GM13977 (cell line): ENCODE data around the gene SOWAHA.

Experiments
- DNase-seq: peaks from one replicate; pipeline ENCODE4 v3.0.0; 2012; ENCODE audit warnings: low spot score
- in situ Hi-C: fragments of 300-500 bp; cut with MboI; formaldehyde crosslinking; loops from one replicate; pipeline ENCODE4 v1.12.0; 2022; ENCODE audit warnings: low sequenced_read_pairs, low pct_unique_long_range_greater_than_20kb, mixed read lengths, inconsistent platforms; ENCODE audit not compliant: unreplicated experiment
- TF ChIP-seq, protein P1 (sequence below): IDR thresholded peaks from 2 replicates; pipeline ENCODE4 v1.5.1; 2012; ENCODE audit warnings: mild to moderate bottlenecking, control low read depth; ENCODE audit not compliant: insufficient read depth; ENCODE audit errors: extremely low read depth, missing control alignments

The SOWAHA gene

DNA sequence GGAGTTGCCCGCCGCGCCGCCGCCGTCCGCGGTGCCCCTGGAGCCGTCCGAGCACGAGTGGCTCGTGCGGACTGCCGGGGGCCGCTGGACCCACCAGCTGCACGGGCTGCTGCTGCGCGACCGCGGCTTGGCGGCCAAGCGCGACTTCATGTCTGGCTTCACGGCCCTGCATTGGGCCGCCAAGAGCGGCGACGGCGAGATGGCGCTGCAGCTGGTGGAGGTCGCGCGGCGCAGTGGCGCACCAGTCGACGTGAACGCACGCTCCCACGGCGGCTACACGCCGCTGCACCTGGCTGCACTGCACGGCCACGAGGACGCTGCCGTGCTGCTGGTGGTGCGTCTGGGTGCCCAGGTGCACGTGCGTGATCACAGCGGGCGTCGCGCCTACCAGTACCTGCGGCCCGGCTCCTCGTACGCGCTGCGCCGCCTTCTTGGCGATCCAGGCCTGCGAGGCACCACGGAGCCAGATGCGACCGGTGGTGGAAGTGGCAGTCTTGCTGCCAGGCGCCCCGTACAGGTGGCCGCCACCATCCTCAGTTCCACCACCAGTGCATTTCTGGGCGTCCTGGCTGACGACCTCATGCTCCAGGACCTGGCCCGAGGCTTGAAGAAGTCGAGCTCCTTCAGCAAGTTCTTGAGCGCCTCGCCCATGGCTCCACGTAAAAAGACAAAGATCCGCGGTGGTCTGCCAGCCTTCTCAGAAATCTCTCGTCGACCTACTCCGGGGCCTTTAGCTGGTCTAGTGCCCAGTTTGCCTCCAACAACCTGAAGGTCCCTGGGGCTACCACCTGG is 1.6 kb downstream of the SOWAHA start:
- TF ChIP-seq, protein P1, sequence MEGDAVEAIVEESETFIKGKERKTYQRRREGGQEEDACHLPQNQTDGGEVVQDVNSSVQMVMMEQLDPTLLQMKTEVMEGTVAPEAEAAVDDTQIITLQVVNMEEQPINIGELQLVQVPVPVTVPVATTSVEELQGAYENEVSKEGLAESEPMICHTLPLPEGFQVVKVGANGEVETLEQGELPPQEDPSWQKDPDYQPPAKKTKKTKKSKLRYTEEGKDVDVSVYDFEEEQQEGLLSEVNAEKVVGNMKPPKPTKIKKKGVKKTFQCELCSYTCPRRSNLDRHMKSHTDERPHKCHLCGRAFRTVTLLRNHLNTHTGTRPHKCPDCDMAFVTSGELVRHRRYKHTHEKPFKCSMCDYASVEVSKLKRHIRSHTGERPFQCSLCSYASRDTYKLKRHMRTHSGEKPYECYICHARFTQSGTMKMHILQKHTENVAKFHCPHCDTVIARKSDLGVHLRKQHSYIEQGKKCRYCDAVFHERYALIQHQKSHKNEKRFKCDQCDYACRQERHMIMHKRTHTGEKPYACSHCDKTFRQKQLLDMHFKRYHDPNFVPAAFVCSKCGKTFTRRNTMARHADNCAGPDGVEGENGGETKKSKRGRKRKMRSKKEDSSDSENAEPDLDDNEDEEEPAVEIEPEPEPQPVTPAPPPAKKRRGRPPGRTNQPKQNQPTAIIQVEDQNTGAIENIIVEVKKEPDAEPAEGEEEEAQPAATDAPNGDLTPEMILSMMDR = no peak
- DNase-seq = no peak
- in situ Hi-C loops = no loop called here

- TF ChIP-seq, protein P1 = no peak
- in situ Hi-C loops = no loop called here
- DNase-seq = no peak
These were observed 2.4 kb downstream of the SOWAHA start for GRCh38 chr5:132815454-132815853.

DNA sequence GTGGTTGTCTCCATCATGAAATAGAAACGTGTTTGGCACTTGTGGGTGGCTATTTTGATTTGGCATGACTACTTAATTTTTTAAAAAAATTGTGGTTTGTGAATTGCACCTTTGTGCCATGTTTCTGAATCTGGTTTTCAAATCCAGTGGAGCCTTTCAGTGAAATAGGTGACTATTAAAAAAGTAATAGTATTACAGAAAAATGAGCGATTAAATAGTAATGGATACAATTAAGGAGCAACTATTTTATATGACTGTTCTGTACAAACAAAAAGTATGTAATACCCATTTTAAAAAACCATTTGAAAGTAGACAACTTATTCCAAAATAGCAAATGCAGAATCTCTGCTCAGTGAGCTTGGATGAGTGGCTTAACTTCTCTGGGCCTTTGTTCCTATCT is 3.0 kb downstream of the SOWAHA start:
- no peak for DNase-seq
- TF ChIP-seq, protein P1 = no peak
- in situ Hi-C loops = no loop called here

GRCh38 chr5:132816554-132816953 is 3.5 kb downstream of the SOWAHA start:
- TF ChIP-seq, protein P1 = no peak
- in situ Hi-C loops = no loop called here
- no peak for DNase-seq

GRCh38 chr5:132817011-132817410 is 3.9 kb downstream of the SOWAHA start:
- DNase-seq = no peak
- in situ Hi-C loops = no loop called here
- TF ChIP-seq, protein P1 = no peak

DNA sequence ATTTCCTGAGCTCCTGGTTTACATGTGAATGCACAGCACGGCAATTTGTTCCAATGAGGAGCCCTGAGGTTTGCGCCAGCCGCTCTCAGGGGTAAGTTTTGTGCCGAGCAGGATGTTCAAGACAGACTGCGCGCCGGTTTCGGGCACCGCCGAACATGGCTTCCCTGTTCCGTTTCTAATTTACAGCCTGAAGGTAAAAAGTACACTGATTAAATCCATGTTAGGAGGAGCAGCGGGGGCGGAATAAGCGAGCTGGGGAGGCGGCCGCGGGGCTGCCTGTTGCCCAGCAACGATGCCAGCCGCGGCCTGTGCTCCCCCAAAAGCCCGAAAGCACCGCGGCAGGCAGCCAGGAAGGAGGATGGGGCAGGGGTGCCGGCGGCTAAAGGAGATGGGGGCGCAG is 6.4 kb downstream of the SOWAHA start:
- peak; percentile 37 for DNase-seq
- in situ Hi-C loops = no loop called here
- TF ChIP-seq, protein P1 = no peak
